ENCODE measurements around the gene AUH.

AUH gene

GRCh38 chr9:91296354-91296753 lies 65.4 kb downstream of the AUH start:
- DNase-seq (ENCODE audit: low read depth) = no peak

DNA sequence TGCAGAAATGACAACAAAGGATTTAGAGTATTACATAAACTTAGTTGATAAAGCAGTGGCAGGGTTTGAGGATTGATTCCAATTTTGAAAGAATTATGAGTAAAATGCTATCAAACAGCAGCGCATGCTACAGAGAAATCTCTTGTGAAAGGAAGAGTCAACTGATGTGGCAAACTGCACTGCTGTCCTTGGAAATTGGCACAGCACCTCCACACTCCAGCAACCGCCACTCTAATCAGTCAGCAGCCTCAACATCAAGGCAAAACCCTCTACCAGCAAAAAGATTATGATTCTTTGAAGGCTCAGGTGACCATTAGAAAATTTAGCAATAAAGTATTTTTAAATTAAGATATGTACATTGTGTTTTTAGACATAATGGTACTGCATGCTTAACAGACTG lies 66.4 kb downstream of the AUH start:
- DNase-seq (ENCODE audit: low read depth) = no peak

DNA sequence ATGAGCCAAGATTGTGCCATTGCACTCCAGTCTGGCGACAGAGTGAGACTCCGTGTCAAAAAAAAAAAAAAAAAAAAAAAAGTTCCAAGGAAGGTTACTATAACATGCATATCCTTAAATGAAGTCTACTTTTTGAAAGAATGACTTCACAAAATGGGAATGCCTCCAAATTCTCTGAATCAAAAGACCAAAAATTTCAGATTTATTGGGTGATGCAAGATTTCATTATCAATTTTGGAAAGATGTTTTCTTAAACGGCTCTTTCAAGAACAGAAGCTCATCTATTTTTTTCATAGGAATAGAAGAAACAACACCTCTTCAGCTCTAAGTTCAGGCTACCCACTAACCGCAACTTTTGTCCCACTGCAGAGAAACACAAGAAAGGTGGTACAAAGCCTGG lies 69.9 kb downstream of the AUH start:
- DNase-seq (ENCODE audit: low read depth) = no peak

- DNase-seq (ENCODE audit: low read depth) = no peak
These were observed 72.5 kb downstream of the AUH start for GRCh38 chr9:91289244-91289643.

- no peak for DNase-seq (ENCODE audit: low read depth)
These were observed 75.9 kb downstream of the AUH start for GRCh38 chr9:91285729-91286353.

- DNase-seq (ENCODE audit: low read depth) = peak; percentile 53
These were observed 79.4 kb downstream of the AUH start for GRCh38 chr9:91282292-91282691.

DNA sequence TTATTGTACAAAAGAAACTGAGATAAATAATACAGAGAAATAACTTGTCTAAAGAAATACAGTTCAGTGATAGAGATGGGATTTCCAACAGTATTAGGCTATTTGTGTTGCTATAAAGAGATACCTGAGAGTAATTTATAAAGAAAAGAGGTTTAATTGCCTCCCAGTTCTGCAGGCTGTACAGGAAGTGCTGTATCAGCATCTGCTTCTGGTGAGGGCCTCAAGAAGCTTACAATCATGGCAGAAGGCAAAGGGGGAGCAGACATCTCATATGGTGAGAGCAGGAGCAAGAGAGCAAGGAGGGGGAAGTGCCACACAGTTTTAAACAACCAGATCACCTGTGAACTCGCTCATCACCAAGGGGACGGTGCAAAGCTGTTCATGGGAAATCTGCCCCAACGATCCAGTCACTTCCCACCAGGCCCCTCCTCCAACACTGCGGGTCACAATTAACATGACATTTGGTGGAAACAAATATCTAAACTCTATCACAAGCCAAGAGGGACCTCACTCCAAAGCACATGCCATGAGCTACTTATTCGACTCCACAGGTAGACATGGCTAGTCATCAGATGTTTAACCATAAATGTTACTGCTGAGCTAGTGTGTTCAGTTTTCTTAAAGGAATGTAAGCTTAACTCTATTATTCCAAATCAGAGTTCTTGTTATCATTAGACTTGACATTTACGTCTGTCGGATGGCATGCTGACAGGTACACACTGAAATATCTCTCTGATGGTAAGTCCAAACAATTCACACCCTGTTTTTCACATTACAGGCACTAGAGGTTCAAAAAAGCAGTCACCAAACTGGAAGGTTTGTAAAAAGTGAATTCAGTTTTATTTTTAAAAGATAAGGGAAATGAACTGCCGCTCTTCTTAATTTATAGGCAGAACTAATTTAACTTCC lies 82.2 kb downstream of the AUH start:
- no peak for DNase-seq (ENCODE audit: low read depth)

DNA sequence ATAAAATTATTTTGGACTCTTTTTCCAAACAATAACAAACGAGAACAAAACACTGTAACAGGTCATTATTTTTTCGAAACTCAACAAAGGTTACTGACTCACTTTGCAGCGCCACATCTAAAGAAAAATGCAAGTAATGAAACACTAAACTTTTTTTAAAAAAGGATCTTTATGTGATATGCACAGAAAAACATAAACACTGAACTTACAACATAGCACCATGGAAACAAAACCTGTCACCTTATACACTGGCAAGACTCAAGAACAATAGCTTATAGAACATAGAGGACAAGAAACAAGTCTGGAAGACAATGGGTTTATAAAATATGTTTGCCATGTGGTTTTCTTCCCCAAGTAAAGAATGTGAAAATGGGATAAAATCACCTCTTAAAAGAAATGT lies 85.2 kb downstream of the AUH start:
- DNase-seq (ENCODE audit: low read depth) = no peak

- no peak for DNase-seq (ENCODE audit: low read depth)
These were observed 86.1 kb downstream of the AUH start for GRCh38 chr9:91275655-91276054.

DNA sequence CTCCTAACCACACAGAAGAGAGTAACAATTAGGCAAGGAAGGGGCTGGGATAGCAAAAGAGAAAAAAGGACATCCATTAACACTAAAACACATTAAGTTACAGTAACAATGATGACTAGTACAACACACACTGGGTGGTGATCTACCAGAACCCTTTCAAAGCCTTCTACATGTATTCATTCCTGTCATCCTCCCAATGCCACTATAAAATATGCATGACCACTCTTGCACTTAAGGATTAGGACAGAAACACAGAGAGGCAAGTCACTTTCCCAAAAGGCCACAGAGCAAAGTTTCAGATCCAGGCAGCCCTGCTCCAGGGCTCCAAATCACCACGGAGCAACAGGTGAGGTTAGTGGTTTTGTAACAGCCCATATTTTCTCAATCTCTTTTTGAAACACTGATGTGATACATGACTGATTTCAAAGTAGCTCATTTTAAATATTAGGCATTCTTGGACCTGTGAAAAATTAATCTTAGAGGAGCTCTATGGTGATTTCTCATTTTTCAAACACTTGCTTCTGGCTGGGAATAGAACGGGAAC lies 86.7 kb downstream of the AUH start:
- DNase-seq (ENCODE audit: low read depth) = no peak

DNA sequence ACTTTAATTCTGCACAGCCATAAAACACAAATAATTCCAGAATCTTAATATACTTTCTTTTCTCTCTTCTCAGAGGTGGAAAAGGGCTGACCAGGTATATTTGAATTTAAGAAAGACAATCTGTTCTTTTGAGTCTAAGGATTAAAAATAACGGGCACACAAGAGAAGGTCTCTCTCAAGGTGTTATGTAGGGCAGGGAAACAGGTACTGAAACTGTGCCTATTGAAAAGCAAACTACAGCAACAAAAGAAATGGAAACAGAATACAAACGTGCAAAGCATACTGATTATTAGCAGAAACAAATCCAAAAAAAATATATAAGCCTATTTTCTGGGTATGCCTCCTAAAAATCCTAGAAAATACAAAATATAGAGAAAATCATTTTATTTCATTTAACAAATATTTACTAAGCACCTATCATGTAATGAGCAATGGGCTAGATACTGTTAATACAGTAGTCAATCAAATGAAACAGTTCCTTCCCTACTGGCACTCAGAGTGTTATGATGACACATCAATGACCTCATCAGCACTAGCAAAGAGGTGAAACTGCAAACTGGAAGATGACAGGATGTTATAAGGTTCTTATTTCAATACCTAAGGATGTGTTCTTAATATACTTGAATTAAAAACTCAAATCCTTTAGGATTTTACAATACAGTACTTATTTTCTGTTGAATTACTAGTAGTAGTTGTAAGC lies 87.7 kb downstream of the AUH start:
- peak; percentile 61 for DNase-seq (ENCODE audit: low read depth)

DNA sequence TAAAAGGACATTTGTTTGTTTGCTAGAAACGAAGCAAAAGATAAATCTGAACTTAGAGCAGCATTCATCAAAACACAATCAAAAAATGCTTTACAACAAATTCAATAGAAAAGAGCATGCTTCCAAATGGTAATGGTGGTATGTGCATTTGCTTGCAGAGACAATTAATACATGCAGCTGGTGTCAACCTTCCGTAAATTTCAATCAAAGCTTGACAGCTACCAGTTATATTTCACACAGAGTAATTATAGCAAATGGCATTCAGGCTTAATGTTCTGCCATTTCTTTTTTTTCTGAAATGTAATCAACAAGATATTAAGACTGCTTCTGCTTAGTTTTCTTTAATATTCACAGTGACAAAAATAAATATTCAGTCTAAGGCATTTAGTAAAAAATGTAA lies 90.6 kb downstream of the AUH start:
- DNase-seq (ENCODE audit: low read depth) = no peak

- no peak for DNase-seq (ENCODE audit: low read depth)
These were observed 91.7 kb downstream of the AUH start for GRCh38 chr9:91269907-91270491.

GRCh38 chr9:91266448-91266847 lies 95.3 kb downstream of the AUH start:
- no peak for DNase-seq (ENCODE audit: low read depth)

DNA sequence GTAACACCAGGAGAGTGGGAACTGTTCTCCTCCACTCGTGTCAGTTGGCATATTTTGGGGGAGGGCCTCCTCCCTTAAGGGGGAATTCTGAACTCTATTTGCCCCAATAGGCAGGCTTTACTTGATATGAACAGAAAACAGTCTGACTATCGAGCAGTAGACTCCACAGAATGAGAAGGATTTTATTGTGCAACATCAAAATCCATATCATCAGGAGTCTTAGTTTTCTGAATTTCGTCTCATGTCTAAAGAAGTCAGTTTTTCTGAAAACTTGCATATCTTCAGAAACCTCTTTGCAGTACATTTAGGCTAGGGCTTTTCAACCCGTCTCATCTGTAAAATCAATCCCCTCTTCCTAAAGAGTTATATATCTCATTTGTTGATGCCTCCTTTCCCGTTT lies 96.2 kb downstream of the AUH start:
- no peak for DNase-seq (ENCODE audit: low read depth)

DNA sequence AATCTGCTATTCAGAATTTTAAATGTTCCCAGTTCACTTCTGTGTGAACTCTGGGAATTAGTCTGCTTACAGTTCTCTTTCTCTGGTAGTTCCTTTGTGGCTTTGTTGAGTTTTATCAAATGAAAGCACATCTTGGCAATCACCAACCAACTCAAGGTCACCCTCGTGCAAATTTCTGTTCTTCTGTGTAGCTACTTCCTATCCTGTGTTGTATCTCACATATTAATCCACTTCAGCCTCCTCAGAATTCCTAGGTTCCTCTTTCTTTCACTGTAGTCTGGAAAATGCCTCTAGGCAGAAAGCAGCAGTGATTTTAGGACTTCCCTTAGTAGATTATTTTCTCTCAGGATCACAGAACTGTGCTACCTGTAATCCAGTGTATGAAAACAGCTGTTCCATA lies 100.3 kb downstream of the AUH start:
- no peak for DNase-seq (ENCODE audit: low read depth)

GRCh38 chr9:91259162-91259561 lies 102.6 kb downstream of the AUH start:
- no peak for DNase-seq (ENCODE audit: low read depth)

- DNase-seq (ENCODE audit: low read depth) = no peak
These were observed 103.3 kb downstream of the AUH start for GRCh38 chr9:91258451-91258850.

DNA sequence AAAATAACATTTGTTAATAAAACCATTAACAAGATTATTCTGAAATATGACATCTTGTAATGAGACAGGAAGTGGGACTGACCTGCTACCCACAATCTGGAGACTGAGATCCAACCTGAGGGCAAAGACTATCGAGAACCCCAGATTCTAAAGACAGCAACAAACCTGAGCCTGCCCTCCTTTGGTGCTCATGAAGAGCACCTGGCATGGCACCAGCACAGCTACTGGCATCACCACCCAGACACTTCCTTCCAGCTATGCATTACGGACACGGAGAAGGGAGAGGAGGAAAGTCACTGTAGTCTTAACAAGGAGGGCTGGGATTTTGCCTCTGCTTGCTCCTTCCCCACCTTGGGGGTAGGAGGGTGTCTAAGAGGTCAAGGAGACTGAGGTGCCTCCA lies 105.5 kb downstream of the AUH start:
- no peak for DNase-seq (ENCODE audit: low read depth)

- peak; percentile 73 for DNase-seq (ENCODE audit: low read depth)
These were observed 106.4 kb downstream of the AUH start for GRCh38 chr9:91255327-91255726.

GRCh38 chr9:91253488-91253887 lies 108.2 kb downstream of the AUH start:
- DNase-seq (ENCODE audit: low read depth) = peak; percentile 33

DNA sequence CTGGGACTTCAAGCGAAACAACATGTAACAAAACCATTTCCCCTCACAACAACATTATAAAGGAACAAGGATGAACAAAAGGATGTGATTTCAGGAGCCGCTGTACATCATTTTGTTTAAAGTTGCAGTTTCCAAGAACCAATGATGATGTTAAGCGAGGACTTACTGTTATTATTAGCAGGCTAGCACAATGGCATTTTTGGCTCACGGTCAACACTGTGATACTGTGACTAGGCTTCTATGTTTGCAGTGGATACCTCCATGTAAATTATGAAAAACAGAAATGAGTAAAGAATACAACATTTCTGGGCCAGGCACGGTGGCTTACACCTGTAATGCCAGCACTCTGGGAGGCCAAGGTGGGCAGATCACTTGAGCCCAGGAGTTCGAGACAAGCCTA lies 113.0 kb downstream of the AUH start:
- DNase-seq (ENCODE audit: low read depth) = no peak
